Right lobe of liver (tissue), 6 donors: Measurements from ENCODE around the gene TOR4A. TPM values are rescaled to one million over a fixed set of nuclear protein-coding genes. Genes with fewer than 3 reads are reported as not detected.
"Not testable (repeated sequence)": the region's sequence is repeated elsewhere in the genome, so short reads cannot be mapped to it uniquely, and the experiment has no call there.

ENCODE experiments used
- ATAC-seq, 4 donors: fragments of 200-7000 bp; cut with Tn5 transposase; one replicate each; pipeline ENCODE4 v1.9.1; 2020; ENCODE audit warnings: mild to moderate bottlenecking in 4 of 4, moderate library complexity in 4 of 4
- DNase-seq, 3 donors: peaks; one replicate each; pipeline ENCODE4 v3.0.0-alpha.2; 2020
- H3K27ac ChIP-seq, 3 donors: fragments of 200-600 bp; one replicate each; pipeline ENCODE4 v1.8.0; 2022
- H3K27me3 ChIP-seq, 2 donors: fragments of 200-600 bp; one replicate each; pipeline ENCODE4 v1.8.0; 2022
- H3K36me3 ChIP-seq, 4 donors: fragments of 200-600 bp; sonication (generic) in 1 of 4; one replicate each; pipeline versions ENCODE4 v1.5.1 to v1.8.0; 2017 to 2022; ENCODE audit warnings: control low read depth in 1 of 4
- H3K4me1 ChIP-seq, 4 donors: fragments of 200-600 bp; sonication (generic) in 1 of 4; one replicate each; pipeline versions ENCODE4 v1.5.1 to v1.8.0; 2017 to 2022; ENCODE audit warnings: control low read depth in 1 of 4
- H3K4me3 ChIP-seq, 3 donors: fragments of 200-600 bp; one replicate each; pipeline ENCODE4 v1.8.0; 2022
- H3K9me3 ChIP-seq, 4 donors: fragments of 200-600 bp; sonication (generic) in 1 of 4; one replicate each; pipeline versions ENCODE4 v1.5.1 to v1.8.0; 2017 to 2022; ENCODE audit warnings: control low read depth in 1 of 4
- POLR2A ChIP-seq: fragments of 450-650 bp; IDR thresholded peaks from one replicate; pipeline ENCODE4 v1.6.1; 2017; ENCODE audit warnings: antibody characterized with exemption, mild to moderate bottlenecking
- WGBS: methylation state at CpG from one replicate; pipeline ENCODE4 v1.1.6; 2018; ENCODE audit warnings: low coverage, low lambda C conversion rate; ENCODE audit not compliant: insufficient coverage; ENCODE audit errors: missing lambda C conversion rate; 5-methylcytosine and 5-hydroxymethylcytosine counted together
- intact Hi-C, 2 donors: fragments of 100-400 bp; cut with DNase I; formaldehyde crosslinking; loops; one replicate each; pipeline versions ENCODE4 v1.11.2 to v1.14.1; 2022
- total RNA-seq, 6 experiments: library from RNA; depleted of rRNA in 2 of 6; stranded (reverse); fragments of >200 nt in 2 of 6; fragmentation: NEBNext Ultra II Directional in 3 of 6; extraction: Animal tissue kit (Norgen Biotek cat#: 25700) in 3 of 6; gene quantifications; one replicate each; pipeline versions ENCODE4 v1.1.0 to v1.2.4, GENCODE V29; 2016 to 2023
- TF ChIP-seq, protein P1 (sequence below), 4 donors: fragments of 200-600 bp in 3 of 4; fragments of 450-650 bp in 1 of 4; IDR thresholded peaks; one replicate each; pipeline versions ENCODE4 v1.5.1 to v1.8.0; 2016 to 2022; ENCODE audit warnings: antibody characterized with exemption in 4 of 4, mild to moderate bottlenecking in 2 of 4
- donor health status: DM: no; HTN: yes; CAD: no.
- donor health status: DM: no; HTN: no; CAD: no.
- donor health status: DM: no; HTN: no; CAD: no.
- donor health status: DM: no; HTN: yes; CAD: no.
- donor health status: DM: no; HTN: yes; CAD: no.

TOR4A gene
- total RNA-seq, 6 experiments from 2014 or later, result 2.2 to 4.9 (median 3.7) TPM

DNA sequence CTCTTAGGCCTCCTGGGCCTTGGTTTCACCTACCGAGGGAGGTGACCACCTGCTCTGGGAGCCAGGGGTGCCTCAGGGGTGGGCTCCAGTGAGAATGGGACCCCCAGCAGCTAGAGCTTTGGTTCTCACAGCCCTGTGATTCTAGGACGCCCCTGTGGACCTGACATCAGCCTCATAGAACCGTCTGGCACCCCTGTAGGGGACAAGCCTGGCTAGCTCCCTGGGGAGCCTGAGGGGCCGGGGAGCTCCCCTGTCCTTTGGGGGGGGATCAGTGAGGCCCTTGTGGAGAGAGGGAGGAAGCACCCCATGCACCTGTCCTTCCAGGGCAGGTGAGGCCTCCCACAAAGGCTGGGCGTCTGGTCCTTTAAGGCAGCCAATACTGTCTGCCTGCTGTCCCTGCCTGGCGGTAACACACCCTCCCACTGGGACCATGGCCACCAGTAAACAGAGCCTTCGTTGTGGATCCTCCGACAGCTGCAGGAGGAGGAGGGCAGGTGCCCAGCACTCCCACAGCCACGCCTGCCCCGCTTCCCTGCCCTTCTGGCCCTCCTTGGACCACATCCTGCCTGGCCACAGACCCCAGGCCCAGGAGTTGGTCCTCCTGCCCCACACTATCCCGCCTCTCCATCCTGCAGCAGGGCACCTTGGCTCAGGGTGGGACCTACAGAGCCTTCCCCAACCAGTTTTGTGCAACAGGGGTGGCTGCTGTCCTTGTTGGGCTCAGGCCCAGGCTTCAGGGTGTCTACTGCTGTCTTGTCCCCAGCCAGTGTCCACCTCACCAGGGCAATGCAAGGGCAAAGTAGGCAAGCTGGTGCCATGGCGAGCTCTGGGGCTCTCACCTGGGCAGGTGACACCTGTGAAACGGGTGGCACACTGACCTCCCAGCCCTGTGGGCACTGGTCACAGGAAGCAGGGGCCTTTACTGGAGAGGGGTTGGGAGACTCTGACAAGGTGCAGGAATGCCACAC lies 39.5 kb upstream of the TOR4A start:
- H3K36me3 ChIP-seq, result peaks cover 0 to 12% (median 5%) of the 10 kb centered on the region in 4 donors
- H3K27me3 ChIP-seq, result no peaks in the 10 kb centered on the region
- DNase-seq (no peak), ATAC-seq (no peak)
- no peaks in the 10 kb centered on the region for H3K9me3 ChIP-seq
- WGBS, result 80% methylated on average over 4 of the region's 13 CpGs
- H3K4me3 ChIP-seq, result no peak overlapping the region
- no peak overlapping the region for H3K27ac ChIP-seq
- intact Hi-C loops, result loop anchor here in 1 of 2 donors (10.0 kb wide), 1 partner anchor 53 kb away; the partner anchor contains the start of genes ANAPC2 and SSNA1
- peaks cover 0 to 20% (median 8%) of the 10 kb centered on the region in 4 donors for H3K4me1 ChIP-seq
- no peak for TF ChIP-seq POLR2A
- TF ChIP-seq, protein P1, sequence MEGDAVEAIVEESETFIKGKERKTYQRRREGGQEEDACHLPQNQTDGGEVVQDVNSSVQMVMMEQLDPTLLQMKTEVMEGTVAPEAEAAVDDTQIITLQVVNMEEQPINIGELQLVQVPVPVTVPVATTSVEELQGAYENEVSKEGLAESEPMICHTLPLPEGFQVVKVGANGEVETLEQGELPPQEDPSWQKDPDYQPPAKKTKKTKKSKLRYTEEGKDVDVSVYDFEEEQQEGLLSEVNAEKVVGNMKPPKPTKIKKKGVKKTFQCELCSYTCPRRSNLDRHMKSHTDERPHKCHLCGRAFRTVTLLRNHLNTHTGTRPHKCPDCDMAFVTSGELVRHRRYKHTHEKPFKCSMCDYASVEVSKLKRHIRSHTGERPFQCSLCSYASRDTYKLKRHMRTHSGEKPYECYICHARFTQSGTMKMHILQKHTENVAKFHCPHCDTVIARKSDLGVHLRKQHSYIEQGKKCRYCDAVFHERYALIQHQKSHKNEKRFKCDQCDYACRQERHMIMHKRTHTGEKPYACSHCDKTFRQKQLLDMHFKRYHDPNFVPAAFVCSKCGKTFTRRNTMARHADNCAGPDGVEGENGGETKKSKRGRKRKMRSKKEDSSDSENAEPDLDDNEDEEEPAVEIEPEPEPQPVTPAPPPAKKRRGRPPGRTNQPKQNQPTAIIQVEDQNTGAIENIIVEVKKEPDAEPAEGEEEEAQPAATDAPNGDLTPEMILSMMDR (IDR thresholded peaks at IDR 0.05), result no peak

DNA sequence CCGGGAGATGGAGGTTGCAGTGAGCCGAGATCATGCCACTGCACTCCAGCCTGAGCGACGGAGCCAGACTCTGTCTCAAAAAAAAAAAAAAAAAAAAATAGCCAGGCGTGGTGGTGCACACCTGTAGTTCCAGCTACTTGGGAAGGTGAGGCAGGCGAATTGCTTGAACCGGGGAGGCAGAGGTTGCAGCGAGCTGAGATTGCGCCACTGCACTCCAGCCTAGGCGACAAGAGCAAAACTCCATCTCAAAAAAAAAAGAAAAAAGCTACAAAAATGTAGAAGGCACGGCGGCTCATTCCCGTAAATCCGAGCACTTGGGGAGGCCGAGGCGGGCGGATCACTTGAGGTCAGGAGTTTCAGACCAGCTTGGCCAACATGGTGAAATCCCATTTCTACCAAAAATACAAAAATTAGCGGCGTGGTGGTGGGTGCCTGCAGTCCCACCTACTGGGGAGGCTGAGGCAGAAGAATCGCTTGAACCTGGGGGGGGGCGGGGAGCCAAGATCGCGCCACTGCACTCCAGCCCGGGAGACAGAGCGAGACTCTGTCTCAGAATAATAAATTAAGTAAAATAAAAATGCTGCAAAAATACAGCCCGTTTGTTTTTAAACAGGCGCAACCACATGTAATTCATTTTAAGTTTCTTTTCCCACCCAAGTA lies 37.9 kb upstream of the TOR4A start:
- Histone ChIP-seq H3K4me1 (peaks cover 0 to 20% (median 8%) of the 10 kb centered on the region in 4 donors), H3K27ac (peak overlapping the region; percentile 47 to 84 (median 73)), H3K4me3 (peak overlapping the region; percentile 73 to 75 (median 73)), H3K36me3 (peaks cover 0 to 13% (median 8%) of the 10 kb centered on the region in 4 donors)
- not testable (repeated sequence) for H3K9me3 ChIP-seq, H3K27me3 ChIP-seq, DNase-seq, ATAC-seq
- intact Hi-C loops, result loop anchor here in 1 of 2 donors (10.0 kb wide), 1 partner anchor 55 kb away; the partner anchor contains the start of genes ANAPC2 and SSNA1
- 32% methylated on average over 17 of the region's 27 CpGs for WGBS

DNA sequence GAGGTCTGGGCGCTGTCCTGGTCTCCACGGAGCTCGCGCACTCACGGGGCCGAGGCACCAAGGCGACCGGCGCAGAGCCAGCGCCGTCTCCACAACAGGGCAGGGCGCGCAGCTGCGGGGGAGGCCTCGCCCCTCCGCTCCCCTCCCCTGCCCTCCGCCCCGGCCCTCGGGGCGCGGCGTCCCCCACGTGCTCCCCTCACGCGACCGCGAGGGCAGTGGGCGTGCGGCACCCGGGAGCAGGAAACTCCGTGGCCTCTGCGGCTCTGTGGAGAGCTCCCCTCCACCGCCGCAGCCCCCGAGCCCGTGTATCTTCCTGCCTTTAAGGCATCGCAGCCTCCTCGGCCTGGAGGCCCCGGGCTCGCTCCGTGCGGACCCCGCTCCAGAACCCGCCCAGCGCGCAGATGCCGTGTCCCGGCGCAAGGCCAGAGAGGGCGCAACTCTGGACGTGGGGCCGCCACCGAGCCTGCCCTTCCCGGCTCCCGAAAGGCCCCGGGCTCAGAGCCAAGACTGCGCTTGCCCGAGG lies 37.1 kb upstream of the TOR4A start:
- peak; percentile 70 to 79 (median 78) for DNase-seq
- Histone ChIP-seq H3K36me3 (peaks cover 0 to 13% (median 8%) of the 10 kb centered on the region in 4 donors), H3K27me3 (no peaks in the 10 kb centered on the region), H3K27ac (peak overlapping the region; percentile 47 to 84 (median 73)), H3K4me3 (peak overlapping the region; percentile 73 to 75 (median 73)), H3K4me1 (peaks cover 0 to 20% (median 8%) of the 10 kb centered on the region in 4 donors), H3K9me3 (no peaks in the 10 kb centered on the region)
- TF ChIP-seq, protein P1 (IDR thresholded peaks at IDR 0.05), result peak in 1 of 4 donors; percentile 12
- no peak for TF ChIP-seq POLR2A
- intact Hi-C loops, result no loop called here
- ATAC-seq, result peak; percentile 24 to 41 (median 34)
- WGBS, result 0% methylated on average over 1 of the region's 58 CpGs

DNA sequence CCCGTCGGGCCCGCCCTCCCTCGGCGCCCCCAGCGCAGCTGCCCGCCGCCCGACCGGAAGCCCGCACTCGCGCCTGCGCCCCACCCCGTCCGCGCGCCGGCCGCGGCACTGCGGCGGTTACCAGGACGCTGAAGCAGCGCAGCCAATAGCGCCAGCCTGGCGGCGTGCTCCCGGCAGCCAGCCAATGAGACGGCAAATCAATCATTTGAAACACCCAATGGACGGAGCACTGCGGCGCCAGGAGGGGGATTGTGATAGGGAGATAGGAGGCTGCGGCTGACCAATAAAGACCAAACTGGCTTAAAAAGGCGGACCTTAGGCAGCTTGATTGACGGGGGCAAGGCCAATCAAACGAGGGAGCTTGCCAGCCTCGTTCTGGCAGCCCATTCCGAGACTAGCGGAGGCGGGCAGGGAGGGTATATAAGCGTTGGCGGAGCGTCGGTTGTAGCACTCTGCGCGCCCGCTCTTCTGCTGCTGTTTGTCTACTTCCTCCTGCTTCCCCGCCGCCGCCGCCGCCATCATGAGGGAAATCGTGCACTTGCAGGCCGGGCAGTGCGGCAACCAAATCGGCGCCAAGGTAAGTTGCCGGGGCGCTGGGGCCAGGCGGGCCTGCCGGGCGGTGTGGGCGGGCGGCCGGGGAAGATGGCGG lies 36.6 kb upstream of the TOR4A start, which contains the start of gene TUBB4B:
TSS of gene TUBB4B (plus strand) at position 447 of the 649 bp plus-strand sequence. CDS start at position 521, 74 bp downstream.
- no peaks in the 10 kb centered on the region for H3K9me3 ChIP-seq
- H3K27me3 ChIP-seq, result no peaks in the 10 kb centered on the region
- peak within 1 kb of the TSS; percentile 55 to 84 (median 83) for H3K27ac ChIP-seq
- peak within 1 kb of the TSS; percentile 73 to 95 (median 85) for H3K4me3 ChIP-seq
- peaks cover 0 to 13% (median 8%) of the 10 kb centered on the region in 4 donors for H3K36me3 ChIP-seq
- H3K4me1 ChIP-seq, result peaks cover 0 to 20% (median 8%) of the 10 kb centered on the region in 4 donors
- intact Hi-C loops, result no loop called here
- peak; percentile 82 to 90 (median 88) for ATAC-seq
- DNase-seq, result peak; percentile 99
- 0% methylated on average over 22 of the region's 67 CpGs for WGBS
- TF ChIP-seq, protein P1 (IDR thresholded peaks at IDR 0.05), result no peak
- TF ChIP-seq POLR2A, result peak; percentile 100
